ENCODE data around the gene SH3BP5L.

GRCh38 chr1:248816042-248816851 lies 9.5 kb downstream of the SH3BP5L start:
- no peak for TF ChIP-seq NRF1 (IDR thresholded peaks at IDR 0.05; ENCODE audit: low read depth, low read length)
- TF ChIP-seq RNF2 (IDR thresholded peaks at IDR 0.05; ENCODE audit: borderline replicate concordance, low read depth, low read length, missing control alignments, poor library complexity, severe bottlenecking) = no peak
- no peak for TF ChIP-seq POLR2A (IDR thresholded peaks at IDR 0.05; ENCODE audit: control extremely low read depth in 1 of 2, low read depth in 2 of 2, low read length in 2 of 2)
- TF ChIP-seq, protein P1, sequence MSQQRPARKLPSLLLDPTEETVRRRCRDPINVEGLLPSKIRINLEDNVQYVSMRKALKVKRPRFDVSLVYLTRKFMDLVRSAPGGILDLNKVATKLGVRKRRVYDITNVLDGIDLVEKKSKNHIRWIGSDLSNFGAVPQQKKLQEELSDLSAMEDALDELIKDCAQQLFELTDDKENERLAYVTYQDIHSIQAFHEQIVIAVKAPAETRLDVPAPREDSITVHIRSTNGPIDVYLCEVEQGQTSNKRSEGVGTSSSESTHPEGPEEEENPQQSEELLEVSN (IDR thresholded peaks at IDR 0.05) = no peak
- TF ChIP-seq, protein P2, sequence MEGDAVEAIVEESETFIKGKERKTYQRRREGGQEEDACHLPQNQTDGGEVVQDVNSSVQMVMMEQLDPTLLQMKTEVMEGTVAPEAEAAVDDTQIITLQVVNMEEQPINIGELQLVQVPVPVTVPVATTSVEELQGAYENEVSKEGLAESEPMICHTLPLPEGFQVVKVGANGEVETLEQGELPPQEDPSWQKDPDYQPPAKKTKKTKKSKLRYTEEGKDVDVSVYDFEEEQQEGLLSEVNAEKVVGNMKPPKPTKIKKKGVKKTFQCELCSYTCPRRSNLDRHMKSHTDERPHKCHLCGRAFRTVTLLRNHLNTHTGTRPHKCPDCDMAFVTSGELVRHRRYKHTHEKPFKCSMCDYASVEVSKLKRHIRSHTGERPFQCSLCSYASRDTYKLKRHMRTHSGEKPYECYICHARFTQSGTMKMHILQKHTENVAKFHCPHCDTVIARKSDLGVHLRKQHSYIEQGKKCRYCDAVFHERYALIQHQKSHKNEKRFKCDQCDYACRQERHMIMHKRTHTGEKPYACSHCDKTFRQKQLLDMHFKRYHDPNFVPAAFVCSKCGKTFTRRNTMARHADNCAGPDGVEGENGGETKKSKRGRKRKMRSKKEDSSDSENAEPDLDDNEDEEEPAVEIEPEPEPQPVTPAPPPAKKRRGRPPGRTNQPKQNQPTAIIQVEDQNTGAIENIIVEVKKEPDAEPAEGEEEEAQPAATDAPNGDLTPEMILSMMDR (IDR thresholded peaks at IDR 0.05; ENCODE audit: control extremely low read depth in 1 of 3, insufficient read depth in 1 of 3, low read depth in 1 of 3, low read length in 3 of 3) = no peak
- no peak for TF ChIP-seq POLR2AphosphoS5 (IDR thresholded peaks at IDR 0.05; ENCODE audit: low read depth, low read length)
- no peak for TF ChIP-seq JUND (IDR thresholded peaks at IDR 0.05; ENCODE audit: low read length)
- no peak for TF ChIP-seq TAF1 (IDR thresholded peaks at IDR 0.05; ENCODE audit: low read depth, low read length)
- TF ChIP-seq, protein P3, sequence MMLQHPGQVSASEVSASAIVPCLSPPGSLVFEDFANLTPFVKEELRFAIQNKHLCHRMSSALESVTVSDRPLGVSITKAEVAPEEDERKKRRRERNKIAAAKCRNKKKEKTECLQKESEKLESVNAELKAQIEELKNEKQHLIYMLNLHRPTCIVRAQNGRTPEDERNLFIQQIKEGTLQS (IDR thresholded peaks at IDR 0.05; ENCODE audit: insufficient read depth, low read depth, low read length) = no peak
- no peak for TF ChIP-seq JUN (IDR thresholded peaks at IDR 0.05; ENCODE audit: low read depth, low read length)

Measured in H1 (cell line).